SH-SY5Y (cell line): ENCODE results near the gene FCRL6.

Source experiments
- GATA2 ChIP-seq: IDR thresholded peaks from 2 replicates; pipeline ENCODE4 v1.6.1; 2011; ENCODE audit warnings: mild to moderate bottlenecking, low read depth, low read length
- GATA3 ChIP-seq: IDR thresholded peaks from 2 replicates; pipeline ENCODE4 v1.6.1; 2011; ENCODE audit warnings: low read depth, mild to moderate bottlenecking, low read length, moderate library complexity

DNA sequence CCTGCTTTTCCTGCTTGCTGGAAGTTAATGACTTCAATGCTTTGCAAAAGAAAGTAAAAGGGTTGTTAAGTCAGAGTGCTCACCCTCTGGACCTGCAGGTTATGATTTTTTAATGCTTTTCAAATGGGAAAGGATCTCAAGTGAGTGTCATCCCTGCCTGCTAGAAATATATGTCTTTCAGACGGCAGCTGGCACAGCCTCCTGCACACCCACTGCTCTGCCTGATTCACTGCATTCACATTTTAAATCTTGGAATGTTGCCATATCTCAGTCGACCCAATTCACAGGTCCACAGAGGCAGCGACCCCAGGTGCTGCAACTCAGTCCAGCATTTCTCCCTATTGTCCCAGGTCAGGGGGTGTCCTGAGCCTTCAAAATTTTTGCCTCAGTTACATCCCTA lies 10.7 kb upstream of the FCRL6 start:
- no peak for TF ChIP-seq GATA3
- no peak for TF ChIP-seq GATA2
